Ishikawa (cell line): ENCODE measurements around the gene CLPTM1L.

Source experiments
- CEBPB ChIP-seq: IDR thresholded peaks from 2 replicates; pipeline ENCODE4 v1.6.1; 2012
- CREB1 ChIP-seq: IDR thresholded peaks from 2 replicates; pipeline ENCODE4 v1.6.1; 2012; ENCODE audit warnings: low read depth
- EGR1 ChIP-seq: IDR thresholded peaks from 2 replicates; pipeline ENCODE4 v1.6.1; 2012
- EP300 ChIP-seq: IDR thresholded peaks from 2 replicates; pipeline ENCODE4 v1.6.1; 2012; ENCODE audit warnings: borderline replicate concordance
- FOXM1 ChIP-seq: IDR thresholded peaks from 2 replicates; pipeline ENCODE4 v1.6.1; 2012; ENCODE audit warnings: low read depth, borderline replicate concordance
- MAX ChIP-seq: IDR thresholded peaks from 2 replicates; pipeline ENCODE4 v1.6.1; 2012
- NFIC ChIP-seq: IDR thresholded peaks from 2 replicates; pipeline ENCODE4 v1.6.1; 2012
- RAD21 ChIP-seq: IDR thresholded peaks from 2 replicates; pipeline ENCODE4 v1.6.1; 2012; ENCODE audit warnings: low read depth
- REST ChIP-seq: IDR thresholded peaks from 2 replicates; pipeline ENCODE4 v1.6.1; 2012; ENCODE audit warnings: low read depth, mild to moderate bottlenecking
- TAF1 ChIP-seq: IDR thresholded peaks from 2 replicates; pipeline ENCODE4 v1.6.1; 2012; ENCODE audit warnings: low read depth, mild to moderate bottlenecking
- TCF12 ChIP-seq: IDR thresholded peaks from 2 replicates; pipeline ENCODE4 v1.6.1; 2012; ENCODE audit warnings: low read depth
- TEAD4 ChIP-seq: IDR thresholded peaks from 2 replicates; pipeline ENCODE4 v1.6.1; 2012
- USF1 ChIP-seq: IDR thresholded peaks from 2 replicates; pipeline ENCODE4 v1.6.1; 2012
- YY1 ChIP-seq: IDR thresholded peaks from 2 replicates; pipeline ENCODE4 v1.6.1; 2012; ENCODE audit warnings: low read depth
- ZBTB7A ChIP-seq: IDR thresholded peaks from 2 replicates; pipeline ENCODE4 v1.6.1; 2012; ENCODE audit warnings: low read depth

CLPTM1L gene

GRCh38 chr5:1334831-1335539 lies 9.9 kb downstream of the CLPTM1L start:
- TF ChIP-seq YY1, result no peak
- TF ChIP-seq TEAD4, result no peak
- TF ChIP-seq MAX, result no peak
- TF ChIP-seq NFIC, result no peak
- TF ChIP-seq REST, result no peak
- no peak for TF ChIP-seq EGR1
- no peak for TF ChIP-seq CEBPB
- no peak for TF ChIP-seq ZBTB7A
- no peak for TF ChIP-seq USF1
- TF ChIP-seq TAF1, result no peak
- no peak for TF ChIP-seq EP300
- no peak for TF ChIP-seq TCF12

- TF ChIP-seq MAX, result no peak
- TF ChIP-seq TAF1, result no peak
- TF ChIP-seq RAD21, result no peak
- TF ChIP-seq ZBTB7A, result no peak
- no peak for TF ChIP-seq EP300
- TF ChIP-seq FOXM1, result no peak
- TF ChIP-seq REST, result no peak
- TF ChIP-seq YY1, result no peak
- TF ChIP-seq NFIC, result no peak
- no peak for TF ChIP-seq EGR1
- TF ChIP-seq USF1, result no peak
- TF ChIP-seq CREB1, result no peak
- no peak for TF ChIP-seq TEAD4
- TF ChIP-seq CEBPB, result no peak
These were observed 10.9 kb downstream of the CLPTM1L start for GRCh38 chr5:1333986-1334385.

- TF ChIP-seq REST (no peak), EP300 (no peak), USF1 (no peak), TEAD4 (no peak), EGR1 (no peak), TAF1 (no peak), CEBPB (no peak), RAD21 (no peak), NFIC (no peak)
These were observed 12.4 kb downstream of the CLPTM1L start for GRCh38 chr5:1332461-1333001.

GRCh38 chr5:1331861-1332405 lies 13.0 kb downstream of the CLPTM1L start:
- TF ChIP-seq EGR1 (no peak), TAF1 (no peak), CREB1 (no peak), FOXM1 (no peak), EP300 (no peak), REST (no peak)
